ENCODE results near the gene DNER.

DNA sequence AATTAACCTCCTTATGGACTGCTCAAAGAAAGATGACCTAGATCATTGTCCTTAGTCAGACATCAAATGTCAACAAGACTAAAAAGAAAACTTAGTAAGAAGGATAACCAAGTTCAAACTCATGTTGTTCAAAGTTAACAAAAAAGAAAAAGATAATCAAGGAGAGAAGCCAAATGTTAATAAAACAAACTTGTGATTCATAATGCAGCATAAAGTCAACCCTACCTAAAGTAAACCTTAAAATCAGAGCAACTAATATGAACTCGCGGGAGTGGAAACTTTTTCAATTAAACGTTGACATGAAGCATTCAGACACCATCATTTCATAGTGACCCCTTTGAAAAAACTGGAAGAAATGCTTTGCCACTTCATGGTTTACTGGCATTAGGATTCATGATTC lies 52.9 kb downstream of the DNER start:
- TF ChIP-seq, protein P1, sequence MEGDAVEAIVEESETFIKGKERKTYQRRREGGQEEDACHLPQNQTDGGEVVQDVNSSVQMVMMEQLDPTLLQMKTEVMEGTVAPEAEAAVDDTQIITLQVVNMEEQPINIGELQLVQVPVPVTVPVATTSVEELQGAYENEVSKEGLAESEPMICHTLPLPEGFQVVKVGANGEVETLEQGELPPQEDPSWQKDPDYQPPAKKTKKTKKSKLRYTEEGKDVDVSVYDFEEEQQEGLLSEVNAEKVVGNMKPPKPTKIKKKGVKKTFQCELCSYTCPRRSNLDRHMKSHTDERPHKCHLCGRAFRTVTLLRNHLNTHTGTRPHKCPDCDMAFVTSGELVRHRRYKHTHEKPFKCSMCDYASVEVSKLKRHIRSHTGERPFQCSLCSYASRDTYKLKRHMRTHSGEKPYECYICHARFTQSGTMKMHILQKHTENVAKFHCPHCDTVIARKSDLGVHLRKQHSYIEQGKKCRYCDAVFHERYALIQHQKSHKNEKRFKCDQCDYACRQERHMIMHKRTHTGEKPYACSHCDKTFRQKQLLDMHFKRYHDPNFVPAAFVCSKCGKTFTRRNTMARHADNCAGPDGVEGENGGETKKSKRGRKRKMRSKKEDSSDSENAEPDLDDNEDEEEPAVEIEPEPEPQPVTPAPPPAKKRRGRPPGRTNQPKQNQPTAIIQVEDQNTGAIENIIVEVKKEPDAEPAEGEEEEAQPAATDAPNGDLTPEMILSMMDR (IDR thresholded peaks at IDR 0.05): no peak
- no peak for TF ChIP-seq POLR2A (IDR thresholded peaks at IDR 0.05)
